ENCODE data around the gene PRPF8. TPM values are rescaled to one million over a fixed set of nuclear protein-coding genes. Genes with fewer than 3 reads are reported as not detected.
A peak's percentile ranks its signal among the peaks of the same experiment; 100 is the strongest.

The PRPF8 gene
- total and polyA plus RNA-seq, 2 of the 13 experiments (the other 11 are each of a cell fraction or from before 2014, with no cell fraction given), result 112 to 179 TPM

DNA sequence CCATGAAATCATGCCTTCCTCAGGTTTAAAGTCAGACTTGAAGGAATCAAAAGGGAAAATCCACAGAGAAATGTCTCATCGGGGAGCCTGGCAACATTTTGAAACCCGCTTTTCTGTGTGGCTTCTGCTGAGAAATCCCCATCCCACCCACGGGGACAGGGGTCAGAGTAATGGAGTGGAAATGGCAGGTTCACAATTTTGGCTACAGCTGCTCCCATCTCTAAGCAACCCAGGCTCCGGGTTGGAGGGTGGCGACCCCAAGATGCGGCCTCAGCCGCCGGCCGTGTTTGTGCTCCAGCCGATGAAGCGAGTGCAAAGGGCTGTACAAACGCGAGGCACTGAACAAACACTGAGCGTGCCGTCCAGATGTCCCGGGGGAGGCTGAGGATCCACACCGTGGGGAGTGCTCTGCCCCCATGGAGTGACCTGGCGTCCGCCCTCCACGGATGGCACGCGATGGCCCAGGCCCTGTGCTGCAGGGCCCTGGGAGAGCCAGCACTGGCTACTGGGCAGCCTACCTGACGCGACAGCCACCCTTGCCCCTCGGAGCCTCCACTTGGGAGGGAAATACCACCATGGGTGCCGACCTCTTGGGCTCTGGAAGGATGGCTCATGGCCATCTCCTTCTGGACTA lies 78.2 kb downstream of the PRPF8 start (continued):
- TF ChIP-seq, protein P1, sequence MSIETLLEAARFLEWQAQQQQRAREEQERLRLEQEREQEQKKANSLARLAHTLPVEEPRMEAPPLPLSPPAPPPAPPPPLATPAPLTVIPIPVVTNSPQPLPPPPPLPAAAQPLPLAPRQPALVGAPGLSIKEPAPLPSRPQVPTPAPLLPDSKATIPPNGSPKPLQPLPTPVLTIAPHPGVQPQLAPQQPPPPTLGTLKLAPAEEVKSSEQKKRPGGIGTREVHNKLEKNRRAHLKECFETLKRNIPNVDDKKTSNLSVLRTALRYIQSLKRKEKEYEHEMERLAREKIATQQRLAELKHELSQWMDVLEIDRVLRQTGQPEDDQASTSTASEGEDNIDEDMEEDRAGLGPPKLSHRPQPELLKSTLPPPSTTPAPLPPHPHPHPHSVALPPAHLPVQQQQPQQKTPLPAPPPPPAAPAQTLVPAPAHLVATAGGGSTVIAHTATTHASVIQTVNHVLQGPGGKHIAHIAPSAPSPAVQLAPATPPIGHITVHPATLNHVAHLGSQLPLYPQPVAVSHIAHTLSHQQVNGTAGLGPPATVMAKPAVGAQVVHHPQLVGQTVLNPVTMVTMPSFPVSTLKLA (IDR thresholded peaks at IDR 0.05), result no peak
- TF ChIP-seq HNRNPL (IDR thresholded peaks at IDR 0.05; ENCODE audit: low read depth, low read length), result peak; percentile 84
- no peak for TF ChIP-seq RORA (CRISPR knock-in tag; IDR thresholded peaks at IDR 0.05)
- TF ChIP-seq IKZF4 (CRISPR knock-in tag; IDR thresholded peaks at IDR 0.05; ENCODE audit: borderline replicate concordance, low read depth, not compliant biosample characterization), result no peak
- 0 out of 2 replicates have a peak, but pooled peaks have one; percentile 9 for TF ChIP-seq FOSL2 (CRISPR knock-in tag; IDR thresholded peaks at IDR 0.05)
- no peak for TF ChIP-seq ZNF552 (CRISPR knock-in tag; IDR thresholded peaks at IDR 0.05; ENCODE audit: borderline replicate concordance)
- peak; percentile 24; the same call in 1 of the 2 replicates for TF ChIP-seq ARNTL (CRISPR knock-in tag; IDR thresholded peaks at IDR 0.05)
- no peak for TF ChIP-seq KLF12 (CRISPR knock-in tag; IDR thresholded peaks at IDR 0.05; ENCODE audit: borderline replicate concordance)
- no peak for TF ChIP-seq GATAD1 (CRISPR knock-in tag; IDR thresholded peaks at IDR 0.05)
- TF ChIP-seq ZNF678 (CRISPR knock-in tag; IDR thresholded peaks at IDR 0.05), result no peak
- TF ChIP-seq, protein P2, sequence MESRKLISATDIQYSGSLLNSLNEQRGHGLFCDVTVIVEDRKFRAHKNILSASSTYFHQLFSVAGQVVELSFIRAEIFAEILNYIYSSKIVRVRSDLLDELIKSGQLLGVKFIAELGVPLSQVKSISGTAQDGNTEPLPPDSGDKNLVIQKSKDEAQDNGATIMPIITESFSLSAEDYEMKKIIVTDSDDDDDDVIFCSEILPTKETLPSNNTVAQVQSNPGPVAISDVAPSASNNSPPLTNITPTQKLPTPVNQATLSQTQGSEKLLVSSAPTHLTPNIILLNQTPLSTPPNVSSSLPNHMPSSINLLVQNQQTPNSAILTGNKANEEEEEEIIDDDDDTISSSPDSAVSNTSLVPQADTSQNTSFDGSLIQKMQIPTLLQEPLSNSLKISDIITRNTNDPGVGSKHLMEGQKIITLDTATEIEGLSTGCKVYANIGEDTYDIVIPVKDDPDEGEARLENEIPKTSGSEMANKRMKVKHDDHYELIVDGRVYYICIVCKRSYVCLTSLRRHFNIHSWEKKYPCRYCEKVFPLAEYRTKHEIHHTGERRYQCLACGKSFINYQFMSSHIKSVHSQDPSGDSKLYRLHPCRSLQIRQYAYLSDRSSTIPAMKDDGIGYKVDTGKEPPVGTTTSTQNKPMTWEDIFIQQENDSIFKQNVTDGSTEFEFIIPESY (CRISPR knock-in tag; IDR thresholded peaks at IDR 0.05), result no peak; the same call in 1 of the 2 replicates
- TF ChIP-seq, protein P3, sequence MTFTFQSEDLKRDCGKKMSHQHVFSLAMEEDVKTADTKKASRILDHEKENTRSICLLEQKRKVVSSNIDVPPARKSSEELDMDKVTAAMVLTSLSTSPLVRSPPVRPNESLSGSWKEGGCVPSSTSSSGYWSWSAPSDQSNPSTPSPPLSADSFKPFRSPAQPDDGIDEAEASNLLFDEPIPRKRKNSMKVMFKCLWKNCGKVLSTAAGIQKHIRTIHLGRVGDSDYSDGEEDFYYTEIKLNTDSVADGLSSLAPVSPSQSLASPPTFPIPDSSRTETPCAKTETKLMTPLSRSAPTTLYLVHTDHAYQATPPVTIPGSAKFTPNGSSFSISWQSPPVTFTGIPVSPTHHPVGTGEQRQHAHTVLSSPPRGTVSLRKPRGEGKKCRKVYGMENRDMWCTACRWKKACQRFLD (CRISPR knock-in tag; IDR thresholded peaks at IDR 0.05; ENCODE audit: borderline replicate concordance), result no peak
- no peak for TF ChIP-seq ZNF329 (CRISPR knock-in tag; IDR thresholded peaks at IDR 0.05; ENCODE audit: low read depth)
- peak; percentile 69 for TF ChIP-seq FOXA3 (CRISPR knock-in tag; IDR thresholded peaks at IDR 0.05)
- no peak for TF ChIP-seq RAD51 (IDR thresholded peaks at IDR 0.05; ENCODE audit: borderline replicate concordance)
- TF ChIP-seq FOXA1 (IDR thresholded peaks at IDR 0.05), result no peak
- TF ChIP-seq FOXA1 (CRISPR knock-in tag; IDR thresholded peaks at IDR 0.05), result peak; percentile 68
- no peak for TF ChIP-seq ZNF274 (CRISPR knock-in tag; IDR thresholded peaks at IDR 0.05)
- no peak for TF ChIP-seq ZNF225 (CRISPR knock-in tag; IDR thresholded peaks at IDR 0.05)
- TF ChIP-seq CEBPG (CRISPR knock-in tag; IDR thresholded peaks at IDR 0.05), result no peak
- peak; percentile 51; the same call in 1 of the 2 replicates for TF ChIP-seq HNF4A (CRISPR knock-in tag; IDR thresholded peaks at IDR 0.05)
- TF ChIP-seq ZBTB20 (CRISPR knock-in tag; IDR thresholded peaks at IDR 0.05; ENCODE audit: borderline replicate concordance, low read depth), result peak; percentile 26; the same call in 1 of the 2 replicates
- peak; percentile 52; the same call in 1 of the 2 replicates for TF ChIP-seq ZNF574 (CRISPR knock-in tag; IDR thresholded peaks at IDR 0.05)
- TF ChIP-seq ZC3H4 (CRISPR knock-in tag; IDR thresholded peaks at IDR 0.05; ENCODE audit: borderline replicate concordance), result no peak
